Measurements from ENCODE around the gene TSPAN7. TPM values are rescaled to one million over a fixed set of nuclear protein-coding genes. Genes with fewer than 3 reads are reported as not detected.

Gene TSPAN7
- total RNA-seq, 1 experiment from 2014 or later = not detected

DNA sequence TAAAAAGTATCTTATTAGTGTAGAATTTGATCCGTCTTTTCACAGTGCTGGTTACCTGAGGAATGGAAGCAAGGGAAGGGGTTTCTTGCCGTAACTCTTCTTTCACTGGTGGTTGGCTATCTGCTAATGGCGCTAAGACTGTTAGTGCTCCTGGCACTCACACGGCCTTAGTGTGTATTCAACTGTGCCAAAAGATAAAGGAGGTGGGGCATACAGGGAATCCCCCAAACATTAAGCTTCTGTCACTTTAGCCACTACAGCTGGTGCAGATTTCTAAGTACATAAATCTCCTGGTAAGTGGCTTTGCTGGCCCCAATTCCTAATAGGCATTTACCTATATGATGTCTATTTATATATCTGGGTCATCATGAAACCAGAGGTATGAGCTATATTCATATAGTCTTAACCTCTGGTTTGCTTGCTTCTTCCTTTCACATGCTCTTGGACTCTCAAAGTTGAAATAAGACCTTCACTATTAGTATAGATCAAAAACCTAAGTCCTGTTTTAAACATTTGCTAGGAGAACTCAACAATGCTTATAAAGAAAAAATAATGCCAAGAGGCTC is 95.1 kb downstream of the TSPAN7 start:
- Histone ChIP-seq H3K9ac (ENCODE audit: low read length) (no peak overlapping the region), H2AFZ (ENCODE audit: low read length) (no peak overlapping the region), H4K20me1 (ENCODE audit: low read length) (no peaks in the 10 kb centered on the region), H3K9me2 (replicated peaks; ENCODE audit: low read length) (no peaks in the 10 kb centered on the region), H3K79me2 (ENCODE audit: low read length) (no peaks in the 10 kb centered on the region), H3K27ac (ENCODE audit: low read length) (no peak overlapping the region), H3K4me3 (ENCODE audit: low read length) (no peak overlapping the region), H3K4me1 (ENCODE audit: insufficient read depth, low read length) (no peaks in the 10 kb centered on the region), H3K9me3 (ENCODE audit: low read length) (no peaks in the 10 kb centered on the region), H3K36me3 (ENCODE audit: low read depth, low read length) (no peaks in the 10 kb centered on the region), H3F3A (ENCODE audit: low read length, unreplicated experiment) (no peaks in the 10 kb centered on the region), H3K27me3 (ENCODE audit: low read length) (peaks cover 12% of the 10 kb centered on the region; the same call in 1 of the 2 replicates), H3K4me2 (ENCODE audit: low read length) (no peak overlapping the region)
- POLR2A ChIA-PET (ENCODE audit: unreplicated experiment) = no interaction called here
- TF ChIP-seq, protein P1, sequence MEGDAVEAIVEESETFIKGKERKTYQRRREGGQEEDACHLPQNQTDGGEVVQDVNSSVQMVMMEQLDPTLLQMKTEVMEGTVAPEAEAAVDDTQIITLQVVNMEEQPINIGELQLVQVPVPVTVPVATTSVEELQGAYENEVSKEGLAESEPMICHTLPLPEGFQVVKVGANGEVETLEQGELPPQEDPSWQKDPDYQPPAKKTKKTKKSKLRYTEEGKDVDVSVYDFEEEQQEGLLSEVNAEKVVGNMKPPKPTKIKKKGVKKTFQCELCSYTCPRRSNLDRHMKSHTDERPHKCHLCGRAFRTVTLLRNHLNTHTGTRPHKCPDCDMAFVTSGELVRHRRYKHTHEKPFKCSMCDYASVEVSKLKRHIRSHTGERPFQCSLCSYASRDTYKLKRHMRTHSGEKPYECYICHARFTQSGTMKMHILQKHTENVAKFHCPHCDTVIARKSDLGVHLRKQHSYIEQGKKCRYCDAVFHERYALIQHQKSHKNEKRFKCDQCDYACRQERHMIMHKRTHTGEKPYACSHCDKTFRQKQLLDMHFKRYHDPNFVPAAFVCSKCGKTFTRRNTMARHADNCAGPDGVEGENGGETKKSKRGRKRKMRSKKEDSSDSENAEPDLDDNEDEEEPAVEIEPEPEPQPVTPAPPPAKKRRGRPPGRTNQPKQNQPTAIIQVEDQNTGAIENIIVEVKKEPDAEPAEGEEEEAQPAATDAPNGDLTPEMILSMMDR (conservative IDR thresholded peaks at IDR 0.05; ENCODE audit: low read depth, low read length) = no peak
- TF ChIP-seq EZH2 (IDR thresholded peaks at IDR 0.05; ENCODE audit: low read length, unreplicated experiment) (no peak), EZH2phosphoT487 (IDR thresholded peaks at IDR 0.05; ENCODE audit: borderline replicate concordance, low read length) (no peak)
- ATAC-seq = no peak
- no TSS peak for BruUV-seq (replicated peaks)
- CTCF ChIA-PET = no interaction called here
- intact Hi-C loops (cut with micrococcal nuclease) = no loop called here
- no peak for DNase-seq

DNA sequence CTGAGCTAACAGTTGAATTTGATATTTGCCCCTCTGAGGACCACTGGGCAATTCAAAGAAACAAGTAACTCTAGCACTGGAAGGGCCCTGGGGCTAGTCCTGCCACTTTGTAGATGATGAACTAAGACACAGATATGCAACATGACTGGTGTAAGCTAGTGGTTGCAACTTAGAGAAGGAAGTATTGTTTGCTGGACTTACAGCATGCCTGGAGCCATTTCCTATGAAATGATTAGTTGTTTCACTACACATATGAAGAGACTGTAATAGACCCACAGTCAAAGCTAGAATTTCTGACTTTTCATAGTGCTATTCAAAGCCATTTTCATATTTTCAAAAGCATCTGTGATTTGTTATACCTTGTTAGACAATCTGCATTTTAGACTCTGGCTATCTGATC is 96.2 kb downstream of the TSPAN7 start:
- no peak for ATAC-seq
- ChIA-PET CTCF (no interaction called here), POLR2A (ENCODE audit: unreplicated experiment) (no interaction called here)
- Histone ChIP-seq H3K36me3 (ENCODE audit: low read depth, low read length) (no peaks in the 10 kb centered on the region), H3K9me2 (replicated peaks; ENCODE audit: low read length) (no peaks in the 10 kb centered on the region), H4K20me1 (ENCODE audit: low read length) (no peaks in the 10 kb centered on the region), H3K9me3 (ENCODE audit: low read length) (no peaks in the 10 kb centered on the region), H3K4me2 (ENCODE audit: low read length) (no peak overlapping the region), H3K27ac (ENCODE audit: low read length) (no peak overlapping the region), H3F3A (ENCODE audit: low read length, unreplicated experiment) (no peaks in the 10 kb centered on the region), H3K9ac (ENCODE audit: low read length) (no peak overlapping the region), H3K4me1 (ENCODE audit: insufficient read depth, low read length) (no peaks in the 10 kb centered on the region), H3K79me2 (ENCODE audit: low read length) (no peaks in the 10 kb centered on the region), H3K4me3 (ENCODE audit: low read length) (no peak overlapping the region), H3K27me3 (ENCODE audit: low read length) (peaks cover 12% of the 10 kb centered on the region; the same call in 1 of the 2 replicates), H2AFZ (ENCODE audit: low read length) (no peak overlapping the region)
- intact Hi-C loops (cut with micrococcal nuclease) = no loop called here
- TF ChIP-seq EZH2phosphoT487 (IDR thresholded peaks at IDR 0.05; ENCODE audit: borderline replicate concordance, low read length) = no peak
- TF ChIP-seq, protein P1 (conservative IDR thresholded peaks at IDR 0.05; ENCODE audit: low read depth, low read length) = no peak
- no peak for TF ChIP-seq EZH2 (IDR thresholded peaks at IDR 0.05; ENCODE audit: low read length, unreplicated experiment)
- no TSS peak for BruUV-seq (replicated peaks)
- no peak for DNase-seq

DNA sequence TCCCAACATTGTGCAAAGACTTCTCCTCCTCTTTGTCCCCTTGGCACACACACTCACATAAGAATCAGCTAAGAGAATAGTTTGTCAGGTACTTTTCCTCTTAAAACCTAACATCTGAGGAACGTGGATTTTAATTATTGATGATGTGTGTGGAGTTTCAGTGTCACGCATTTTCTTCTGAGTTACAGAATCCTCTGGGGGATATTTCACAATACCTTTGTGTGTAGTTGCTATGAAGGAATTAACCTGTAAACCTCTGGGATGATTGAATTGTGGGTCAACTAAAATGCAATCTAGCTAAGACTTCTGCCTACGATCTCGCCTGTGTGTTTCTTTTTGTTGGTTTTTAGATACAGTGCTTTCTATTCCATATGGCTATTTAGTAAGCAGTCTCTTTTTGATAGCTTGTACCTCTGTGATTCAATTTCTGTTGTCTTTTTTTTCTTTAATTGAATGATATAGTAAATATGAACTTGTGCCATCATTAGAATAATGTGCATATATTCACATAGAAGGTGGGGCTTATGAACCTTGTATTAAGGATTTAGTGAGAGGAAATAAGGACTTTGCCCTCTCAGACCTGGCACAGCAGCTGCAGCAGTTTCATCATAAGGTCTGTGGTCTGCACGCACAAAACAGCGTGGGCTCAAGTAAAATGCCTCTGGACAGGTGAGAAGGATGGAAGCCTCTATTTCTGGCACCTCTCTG is 99.2 kb downstream of the TSPAN7 start:
- ChIA-PET CTCF (no interaction called here), POLR2A (ENCODE audit: unreplicated experiment) (no interaction called here)
- ATAC-seq = no peak
- Histone ChIP-seq H3K9me2 (replicated peaks; ENCODE audit: low read length) (no peaks in the 10 kb centered on the region), H3K9me3 (ENCODE audit: low read length) (no peaks in the 10 kb centered on the region), H4K20me1 (ENCODE audit: low read length) (no peaks in the 10 kb centered on the region), H3F3A (ENCODE audit: low read length, unreplicated experiment) (no peaks in the 10 kb centered on the region), H3K79me2 (ENCODE audit: low read length) (no peaks in the 10 kb centered on the region), H2AFZ (ENCODE audit: low read length) (no peak overlapping the region), H3K4me1 (ENCODE audit: insufficient read depth, low read length) (no peaks in the 10 kb centered on the region), H3K9ac (ENCODE audit: low read length) (no peak overlapping the region), H3K27me3 (ENCODE audit: low read length) (peaks cover 12% of the 10 kb centered on the region; the same call in 1 of the 2 replicates), H3K36me3 (ENCODE audit: low read depth, low read length) (no peaks in the 10 kb centered on the region), H3K4me3 (ENCODE audit: low read length) (no peak overlapping the region), H3K27ac (ENCODE audit: low read length) (no peak overlapping the region), H3K4me2 (ENCODE audit: low read length) (no peak overlapping the region)
- intact Hi-C loops (cut with micrococcal nuclease) = no loop called here
- DNase-seq = no peak
- no peak for TF ChIP-seq EZH2 (IDR thresholded peaks at IDR 0.05; ENCODE audit: low read length, unreplicated experiment)
- no peak for TF ChIP-seq EZH2phosphoT487 (IDR thresholded peaks at IDR 0.05; ENCODE audit: borderline replicate concordance, low read length)
- TF ChIP-seq, protein P1 (conservative IDR thresholded peaks at IDR 0.05; ENCODE audit: low read depth, low read length) = no peak
- no TSS peak for BruUV-seq (replicated peaks)
